ENCODE measurements around the gene MMP10.

GRCh38 chr11:102763440-102763839, 17.0 kb downstream of the MMP10 start:
- TF ChIP-seq POLR2AphosphoS5 (IDR thresholded peaks at IDR 0.05; ENCODE audit: low read depth, low read length): no peak
- no peak for TF ChIP-seq SPI1 (IDR thresholded peaks at IDR 0.05; ENCODE audit: low read depth, low read length)

All from GM12891 (cell line).